EL (cell line): ENCODE results near the gene NFAM1.

Source experiments
- DNase-seq: peaks from one replicate; pipeline ENCODE4 v3.0.0-alpha.2; 2016

The NFAM1 gene

GRCh38 chr22:42439021-42439567 is 6.9 kb upstream of the NFAM1 start:
- no peak for DNase-seq

- no peak for DNase-seq
Observed at GRCh38 chr22:42438293-42438650, 6.1 kb upstream of the NFAM1 start.

- peak; percentile 58 for DNase-seq
Observed at GRCh38 chr22:42437488-42438292, 5.5 kb upstream of the NFAM1 start.

- DNase-seq = no peak
Observed at GRCh38 chr22:42436404-42436803, 4.2 kb upstream of the NFAM1 start.

- no peak for DNase-seq
Observed at GRCh38 chr22:42434748-42435425, 2.7 kb upstream of the NFAM1 start.

GRCh38 chr22:42433754-42434682 is 1.8 kb upstream of the NFAM1 start:
- DNase-seq = no peak

- DNase-seq = no peak
Observed at GRCh38 chr22:42432818-42433217, 615 bp upstream of the NFAM1 start.

- no peak for DNase-seq
Observed at GRCh38 chr22:42431401-42432019, 693 bp downstream of the NFAM1 start.

- DNase-seq = no peak
Observed at GRCh38 chr22:42430528-42431125, 1.6 kb downstream of the NFAM1 start.

GRCh38 chr22:42428760-42429159 is 3.4 kb downstream of the NFAM1 start:
- no peak for DNase-seq

GRCh38 chr22:42428025-42428424 is 4.2 kb downstream of the NFAM1 start:
- DNase-seq = no peak

- no peak for DNase-seq
Observed at GRCh38 chr22:42427167-42427566, 5.0 kb downstream of the NFAM1 start.

- DNase-seq = no peak
Observed at GRCh38 chr22:42425989-42426355, 6.2 kb downstream of the NFAM1 start.

GRCh38 chr22:42425337-42425988 is 6.7 kb downstream of the NFAM1 start:
- DNase-seq = no peak

- no peak for DNase-seq
Observed at GRCh38 chr22:42419243-42419881, 12.8 kb downstream of the NFAM1 start.

- no peak for DNase-seq
Observed at GRCh38 chr22:42418811-42419242, 13.4 kb downstream of the NFAM1 start.

- DNase-seq = no peak
Observed at GRCh38 chr22:42417645-42418305, 14.4 kb downstream of the NFAM1 start.

- no peak for DNase-seq
Observed at GRCh38 chr22:42416671-42417230, 15.5 kb downstream of the NFAM1 start.

- DNase-seq = no peak
Observed at GRCh38 chr22:42414565-42415303, 17.5 kb downstream of the NFAM1 start.
